Subcutaneous abdominal adipose tissue (tissue), 5 donors: Measurements from ENCODE around the gene ITSN2.

Experiments used
- H3K27ac ChIP-seq: one replicate; pipeline ENCODE4 v1.7.0; 2013; ENCODE audit warnings: low read depth, mild to moderate bottlenecking, inconsistent platforms, low read length, moderate library complexity
- H3K27me3 ChIP-seq, 5 donors: one replicate each; pipeline ENCODE4 v1.7.0; 2013; ENCODE audit warnings: low read length in 5 of 5, inconsistent platforms in 1 of 5; ENCODE audit not compliant: control insufficient read depth in 5 of 5, insufficient read depth in 4 of 5
- H3K36me3 ChIP-seq, 5 donors: one replicate each; pipeline ENCODE4 v1.7.0; 2013; ENCODE audit warnings: low read length in 5 of 5; ENCODE audit not compliant: control insufficient read depth in 5 of 5, insufficient read depth in 5 of 5
- H3K4me1 ChIP-seq, 5 donors: one replicate each; pipeline ENCODE4 v1.7.0; 2013; ENCODE audit warnings: low read length in 5 of 5, mild to moderate bottlenecking in 3 of 5, moderate library complexity in 1 of 5; ENCODE audit not compliant: control insufficient read depth in 5 of 5, insufficient read depth in 5 of 5
- H3K4me3 ChIP-seq, 5 donors: one replicate each; pipeline ENCODE4 v1.7.0; 2013; ENCODE audit warnings: low read length in 5 of 5, low read depth in 1 of 5
- H3K9ac ChIP-seq, 5 donors: one replicate each; pipeline ENCODE4 v1.7.0; 2013; ENCODE audit warnings: low read length in 5 of 5, mild to moderate bottlenecking in 4 of 5, moderate library complexity in 3 of 5
- H3K9me3 ChIP-seq, 5 donors: one replicate each; pipeline ENCODE4 v1.7.0; 2013; ENCODE audit warnings: low read length in 5 of 5; ENCODE audit not compliant: control insufficient read depth in 5 of 5
- donor health status: healthy.
- donor health status: healthy.
- donor health status: healthy.
- donor health status: healthy.
- donor health status: healthy.

ITSN2 gene

DNA sequence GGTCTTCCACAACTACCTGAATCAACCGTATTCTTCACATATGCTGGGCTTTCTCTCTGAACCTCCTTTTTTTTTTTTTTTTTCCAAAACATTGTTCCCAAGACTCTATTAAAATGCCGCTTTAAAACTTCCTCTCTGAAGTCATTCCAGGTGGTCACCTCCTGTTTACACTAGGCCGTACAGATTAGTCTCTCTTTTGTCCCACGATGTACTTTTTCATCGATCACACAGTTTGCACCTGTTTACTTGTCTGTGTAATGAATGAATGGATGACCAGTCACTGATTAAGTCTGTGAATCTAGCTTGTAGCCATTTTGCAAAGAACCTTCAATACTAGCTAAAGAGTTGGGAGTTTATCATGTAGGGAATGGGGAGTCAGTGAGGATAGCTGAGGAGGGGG is 202.2 kb downstream of the ITSN2 start:
- Histone ChIP-seq H3K4me1 (peaks cover 0 to 7% (median 0%) of the 10 kb centered on the region in 5 donors), H3K27me3 (no peaks in the 10 kb centered on the region), H3K9ac (no peak overlapping the region), H3K4me3 (no peak overlapping the region), H3K27ac (no peak overlapping the region), H3K9me3 (peaks cover 0 to 3% (median 0%) of the 10 kb centered on the region in 5 donors), H3K36me3 (peaks cover 8 to 24% (median 21%) of the 10 kb centered on the region in 5 donors)

DNA sequence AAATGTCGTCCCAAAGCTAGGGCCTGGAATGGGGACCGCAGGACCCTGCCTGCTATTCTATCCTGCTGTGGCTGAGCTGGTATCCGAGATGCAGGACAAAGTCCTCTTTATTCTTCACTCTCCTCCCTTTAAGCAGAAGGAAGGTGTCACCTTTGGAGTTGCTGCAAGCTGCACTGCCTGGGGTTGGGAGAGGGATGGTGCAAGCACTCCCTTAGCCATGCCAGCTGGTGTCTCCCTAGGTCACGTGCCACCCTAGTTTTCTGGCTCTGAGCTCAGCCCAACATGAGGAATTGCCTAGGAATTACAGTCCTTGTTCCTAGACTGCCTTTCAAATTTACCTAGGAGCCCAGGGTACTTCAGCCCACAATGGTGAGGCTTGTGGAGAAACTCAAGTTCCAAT is 206.9 kb downstream of the ITSN2 start:
- no peak overlapping the region for H3K27ac ChIP-seq
- no peak overlapping the region for H3K9ac ChIP-seq
- no peaks in the 10 kb centered on the region for H3K27me3 ChIP-seq
- H3K36me3 ChIP-seq, result peaks cover 14 to 24% (median 18%) of the 10 kb centered on the region in 5 donors
- no peak overlapping the region for H3K4me3 ChIP-seq
- H3K4me1 ChIP-seq, result peaks cover 0 to 8% (median 0%) of the 10 kb centered on the region in 5 donors
- no peaks in the 10 kb centered on the region for H3K9me3 ChIP-seq
